PFSK-1 (cell line): Measurements from ENCODE around the gene UBE2B. TPM values are rescaled to one million over a fixed set of nuclear protein-coding genes. Genes with fewer than 3 reads are reported as not detected.
A peak's percentile ranks its signal among the peaks of the same experiment; 100 is the strongest.

Experiments used
- FOXP2 ChIP-seq: optimal IDR thresholded peaks from 2 replicates; pipeline ENCODE3; 2011; ENCODE audit warnings: borderline replicate concordance, control low read depth, inconsistent platforms; ENCODE audit not compliant: insufficient read depth; ENCODE audit errors: extremely low read length, extremely low read depth
- POLR2AphosphoS5 ChIP-seq: IDR thresholded peaks from 2 replicates; pipeline ENCODE4 v1.6.1; 2012; ENCODE audit warnings: low read depth, mild to moderate bottlenecking, control low read depth, low read length, moderate library complexity
- SIN3A ChIP-seq: IDR thresholded peaks from 2 replicates; pipeline ENCODE4 v1.6.1; 2012; ENCODE audit warnings: mild to moderate bottlenecking, low read length, moderate library complexity, borderline replicate concordance; ENCODE audit not compliant: insufficient read depth
- TAF1 ChIP-seq: IDR thresholded peaks from 2 replicates; pipeline ENCODE4 v1.6.1; 2012; ENCODE audit warnings: low read length, control low read depth, borderline replicate concordance; ENCODE audit not compliant: insufficient read depth
- polyA plus RNA-seq: library from polyadenylated mRNA; unstranded; fragments of >200 nt; gene quantifications from one replicate; pipeline ENCODE4 v1.2.1, GENCODE V29; 2012; ENCODE audit warnings: low read depth, missing spikeins; ENCODE audit not compliant: insufficient read length
- TF ChIP-seq, protein P1 (sequence below), 2 experiments: IDR thresholded peaks; 2 replicates each; pipeline versions ENCODE4 v1.6.1 to v1.8.0; 2011 to 2012; ENCODE audit warnings: low read depth in 2 of 2, low read length in 2 of 2, control low read depth in 1 of 2, inconsistent platforms in 1 of 2, mild to moderate bottlenecking in 1 of 2, moderate library complexity in 1 of 2; ENCODE audit not compliant: insufficient read depth in 1 of 2

Gene UBE2B
- 67.2 TPM for polyA plus RNA-seq

DNA sequence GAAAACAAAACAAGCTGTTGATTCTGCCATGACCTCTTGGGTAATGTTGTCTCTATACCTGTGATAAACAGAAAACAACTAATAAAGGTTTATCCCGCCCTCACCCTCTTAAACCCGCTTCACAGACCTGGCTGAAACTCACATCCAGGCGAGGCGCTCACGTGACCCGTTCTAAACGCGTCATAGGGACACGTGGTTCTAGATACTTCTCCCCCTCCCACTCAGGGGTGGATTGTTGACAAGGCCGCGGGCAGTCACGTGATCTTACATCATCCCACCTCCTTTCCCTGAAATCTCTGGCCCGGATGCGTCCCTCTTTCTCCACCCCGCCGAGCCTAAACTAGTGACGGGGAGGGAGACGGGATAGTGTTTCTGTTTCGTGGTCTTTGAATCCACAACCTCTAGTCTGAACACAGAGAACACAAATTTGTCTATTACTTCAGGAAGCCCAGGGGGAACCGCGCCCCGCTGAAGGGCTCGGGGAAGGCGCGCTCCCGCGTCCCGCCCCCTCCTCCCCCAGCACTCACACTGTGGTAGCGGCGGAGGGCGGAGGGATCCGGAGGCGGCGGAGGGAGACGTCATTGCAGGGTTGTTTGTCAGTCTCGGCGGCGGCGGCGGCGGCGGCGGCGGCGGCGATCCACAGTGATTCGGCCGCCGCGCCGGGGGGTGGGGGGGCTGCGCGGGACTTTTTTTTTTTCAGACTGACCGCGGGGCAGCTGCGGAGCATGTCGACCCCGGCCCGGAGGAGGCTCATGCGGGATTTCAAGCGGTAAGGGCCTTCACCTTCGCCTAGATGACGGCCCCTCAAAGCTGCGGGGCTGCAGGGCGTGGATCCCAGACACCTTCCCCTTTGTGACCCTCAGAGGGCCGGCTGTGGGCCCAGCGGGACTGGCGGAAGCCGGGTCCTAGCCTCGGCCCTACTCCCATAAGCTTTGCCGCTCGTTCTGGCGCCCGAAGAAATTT lies at the start of gene UBE2B:
TSS of gene UBE2B (plus strand) at position 699 of the 963 bp plus-strand sequence. CDS start at position 726, 27 bp downstream.
- peak; percentile 63 for TF ChIP-seq POLR2AphosphoS5
- no peak; the same call in none of the 2 replicates for TF ChIP-seq TAF1
- TF ChIP-seq, protein P1, sequence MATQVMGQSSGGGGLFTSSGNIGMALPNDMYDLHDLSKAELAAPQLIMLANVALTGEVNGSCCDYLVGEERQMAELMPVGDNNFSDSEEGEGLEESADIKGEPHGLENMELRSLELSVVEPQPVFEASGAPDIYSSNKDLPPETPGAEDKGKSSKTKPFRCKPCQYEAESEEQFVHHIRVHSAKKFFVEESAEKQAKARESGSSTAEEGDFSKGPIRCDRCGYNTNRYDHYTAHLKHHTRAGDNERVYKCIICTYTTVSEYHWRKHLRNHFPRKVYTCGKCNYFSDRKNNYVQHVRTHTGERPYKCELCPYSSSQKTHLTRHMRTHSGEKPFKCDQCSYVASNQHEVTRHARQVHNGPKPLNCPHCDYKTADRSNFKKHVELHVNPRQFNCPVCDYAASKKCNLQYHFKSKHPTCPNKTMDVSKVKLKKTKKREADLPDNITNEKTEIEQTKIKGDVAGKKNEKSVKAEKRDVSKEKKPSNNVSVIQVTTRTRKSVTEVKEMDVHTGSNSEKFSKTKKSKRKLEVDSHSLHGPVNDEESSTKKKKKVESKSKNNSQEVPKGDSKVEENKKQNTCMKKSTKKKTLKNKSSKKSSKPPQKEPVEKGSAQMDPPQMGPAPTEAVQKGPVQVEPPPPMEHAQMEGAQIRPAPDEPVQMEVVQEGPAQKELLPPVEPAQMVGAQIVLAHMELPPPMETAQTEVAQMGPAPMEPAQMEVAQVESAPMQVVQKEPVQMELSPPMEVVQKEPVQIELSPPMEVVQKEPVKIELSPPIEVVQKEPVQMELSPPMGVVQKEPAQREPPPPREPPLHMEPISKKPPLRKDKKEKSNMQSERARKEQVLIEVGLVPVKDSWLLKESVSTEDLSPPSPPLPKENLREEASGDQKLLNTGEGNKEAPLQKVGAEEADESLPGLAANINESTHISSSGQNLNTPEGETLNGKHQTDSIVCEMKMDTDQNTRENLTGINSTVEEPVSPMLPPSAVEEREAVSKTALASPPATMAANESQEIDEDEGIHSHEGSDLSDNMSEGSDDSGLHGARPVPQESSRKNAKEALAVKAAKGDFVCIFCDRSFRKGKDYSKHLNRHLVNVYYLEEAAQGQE (IDR thresholded peaks at IDR 0.05; ENCODE audit: insufficient read depth in 1 of 2, low read depth in 2 of 2, low read length in 2 of 2), result no peak
- peak; percentile 96 for TF ChIP-seq FOXP2
- peak; percentile 72; the same call in 1 of the 2 replicates for TF ChIP-seq SIN3A

DNA sequence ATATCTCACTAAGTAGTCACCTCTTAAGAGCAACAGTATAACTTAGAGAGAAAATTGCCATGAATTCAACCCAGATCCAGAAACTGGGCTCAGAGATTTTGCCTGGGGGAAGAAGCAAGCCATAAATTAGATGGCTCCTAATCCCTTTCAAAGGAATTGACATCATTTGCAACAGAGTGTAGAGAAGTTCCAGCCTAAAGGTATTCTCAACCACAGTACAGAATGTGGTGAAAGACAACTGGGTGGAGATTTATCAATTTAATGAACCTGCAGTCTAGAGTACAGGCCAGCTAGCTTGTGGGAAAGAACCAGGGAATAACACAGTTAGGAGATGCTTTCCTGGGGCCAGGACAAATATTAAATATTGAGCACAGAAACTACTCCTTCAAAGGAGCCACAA lies 44.0 kb upstream of the UBE2B start:
- TF ChIP-seq, protein P1 (IDR thresholded peaks at IDR 0.05; ENCODE audit: insufficient read depth in 1 of 2, low read depth in 2 of 2, low read length in 2 of 2), result no peak
- TF ChIP-seq FOXP2 (no peak), TAF1 (no peak), SIN3A (no peak), POLR2AphosphoS5 (no peak)

DNA sequence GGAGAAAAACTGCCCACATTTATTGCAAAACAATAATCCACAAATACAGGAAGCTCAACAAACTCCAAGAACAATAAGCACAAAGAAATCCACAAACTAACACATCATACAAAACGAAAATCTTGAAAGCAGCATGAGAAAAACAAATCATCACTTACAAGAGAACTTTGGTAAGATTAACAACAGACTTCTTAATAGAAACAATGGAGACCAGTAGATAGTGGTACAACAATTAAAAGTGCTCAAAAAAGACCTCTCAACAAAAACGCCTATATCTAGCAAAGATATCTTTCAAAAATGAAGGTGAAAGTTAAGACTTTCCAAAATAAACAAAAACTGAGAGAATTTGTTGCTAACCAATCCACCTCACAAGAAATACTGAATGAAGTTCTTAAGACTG lies 42.8 kb upstream of the UBE2B start:
- no peak for TF ChIP-seq SIN3A
- TF ChIP-seq, protein P1 (IDR thresholded peaks at IDR 0.05; ENCODE audit: insufficient read depth in 1 of 2, low read depth in 2 of 2, low read length in 2 of 2), result no peak
- no peak for TF ChIP-seq POLR2AphosphoS5
- TF ChIP-seq FOXP2, result no peak
- no peak for TF ChIP-seq TAF1

DNA sequence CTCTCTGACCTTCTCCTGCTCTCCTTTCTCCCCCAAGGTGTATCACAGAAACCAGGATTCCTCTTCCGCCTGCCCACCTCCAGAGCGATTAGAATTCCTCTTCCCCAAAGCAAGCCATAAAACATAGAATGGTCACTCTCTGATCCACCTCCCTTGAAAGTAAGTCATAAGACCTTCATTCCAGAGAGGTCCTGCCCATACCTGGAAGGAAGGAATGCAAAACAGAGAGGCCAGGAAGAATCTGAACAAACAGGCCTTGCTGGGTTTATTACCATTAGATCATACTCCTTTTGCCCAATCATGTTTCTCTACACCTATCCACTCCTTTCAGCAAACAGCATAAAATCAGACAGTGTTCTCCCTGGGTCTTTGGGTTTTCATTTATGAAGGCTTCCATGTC lies 25.4 kb upstream of the UBE2B start:
- TF ChIP-seq FOXP2 (no peak), POLR2AphosphoS5 (no peak), SIN3A (no peak), TAF1 (no peak)
- TF ChIP-seq, protein P1 (IDR thresholded peaks at IDR 0.05; ENCODE audit: insufficient read depth in 1 of 2, low read depth in 2 of 2, low read length in 2 of 2), result no peak
